ENCODE measurements around the gene MSMB.

MSMB gene

DNA sequence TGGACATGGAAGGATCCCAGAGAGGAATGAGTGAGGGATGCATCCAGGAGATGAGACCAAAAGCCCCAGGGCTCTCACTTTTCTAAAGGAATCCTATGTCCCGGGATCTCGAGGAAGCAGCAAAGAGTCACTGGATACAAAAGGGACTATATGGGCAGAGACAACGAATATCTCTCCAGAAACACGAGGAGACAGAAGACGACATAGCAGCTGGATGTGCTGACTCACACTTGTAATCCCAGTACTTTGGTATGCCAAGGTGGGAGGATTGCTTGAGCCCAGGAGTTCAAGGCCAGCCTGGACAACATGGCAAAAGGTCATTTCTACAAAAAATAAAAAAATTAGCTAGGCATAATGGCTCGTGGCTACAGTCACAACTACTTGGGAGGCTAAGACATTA is 24.7 kb upstream of the MSMB start:
- TF ChIP-seq SPI1 (IDR thresholded peaks at IDR 0.05; ENCODE audit: borderline replicate concordance, low read depth), result no peak
- TF ChIP-seq GABPA (IDR thresholded peaks at IDR 0.05; ENCODE audit: low read depth), result no peak
- no peak for TF ChIP-seq POLR2AphosphoS5 (IDR thresholded peaks at IDR 0.05; ENCODE audit: low read depth)
- TF ChIP-seq, protein P1, sequence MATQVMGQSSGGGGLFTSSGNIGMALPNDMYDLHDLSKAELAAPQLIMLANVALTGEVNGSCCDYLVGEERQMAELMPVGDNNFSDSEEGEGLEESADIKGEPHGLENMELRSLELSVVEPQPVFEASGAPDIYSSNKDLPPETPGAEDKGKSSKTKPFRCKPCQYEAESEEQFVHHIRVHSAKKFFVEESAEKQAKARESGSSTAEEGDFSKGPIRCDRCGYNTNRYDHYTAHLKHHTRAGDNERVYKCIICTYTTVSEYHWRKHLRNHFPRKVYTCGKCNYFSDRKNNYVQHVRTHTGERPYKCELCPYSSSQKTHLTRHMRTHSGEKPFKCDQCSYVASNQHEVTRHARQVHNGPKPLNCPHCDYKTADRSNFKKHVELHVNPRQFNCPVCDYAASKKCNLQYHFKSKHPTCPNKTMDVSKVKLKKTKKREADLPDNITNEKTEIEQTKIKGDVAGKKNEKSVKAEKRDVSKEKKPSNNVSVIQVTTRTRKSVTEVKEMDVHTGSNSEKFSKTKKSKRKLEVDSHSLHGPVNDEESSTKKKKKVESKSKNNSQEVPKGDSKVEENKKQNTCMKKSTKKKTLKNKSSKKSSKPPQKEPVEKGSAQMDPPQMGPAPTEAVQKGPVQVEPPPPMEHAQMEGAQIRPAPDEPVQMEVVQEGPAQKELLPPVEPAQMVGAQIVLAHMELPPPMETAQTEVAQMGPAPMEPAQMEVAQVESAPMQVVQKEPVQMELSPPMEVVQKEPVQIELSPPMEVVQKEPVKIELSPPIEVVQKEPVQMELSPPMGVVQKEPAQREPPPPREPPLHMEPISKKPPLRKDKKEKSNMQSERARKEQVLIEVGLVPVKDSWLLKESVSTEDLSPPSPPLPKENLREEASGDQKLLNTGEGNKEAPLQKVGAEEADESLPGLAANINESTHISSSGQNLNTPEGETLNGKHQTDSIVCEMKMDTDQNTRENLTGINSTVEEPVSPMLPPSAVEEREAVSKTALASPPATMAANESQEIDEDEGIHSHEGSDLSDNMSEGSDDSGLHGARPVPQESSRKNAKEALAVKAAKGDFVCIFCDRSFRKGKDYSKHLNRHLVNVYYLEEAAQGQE (IDR thresholded peaks at IDR 0.05; ENCODE audit: insufficient replicate concordance, low read depth), result no peak
- TF ChIP-seq, protein P2, sequence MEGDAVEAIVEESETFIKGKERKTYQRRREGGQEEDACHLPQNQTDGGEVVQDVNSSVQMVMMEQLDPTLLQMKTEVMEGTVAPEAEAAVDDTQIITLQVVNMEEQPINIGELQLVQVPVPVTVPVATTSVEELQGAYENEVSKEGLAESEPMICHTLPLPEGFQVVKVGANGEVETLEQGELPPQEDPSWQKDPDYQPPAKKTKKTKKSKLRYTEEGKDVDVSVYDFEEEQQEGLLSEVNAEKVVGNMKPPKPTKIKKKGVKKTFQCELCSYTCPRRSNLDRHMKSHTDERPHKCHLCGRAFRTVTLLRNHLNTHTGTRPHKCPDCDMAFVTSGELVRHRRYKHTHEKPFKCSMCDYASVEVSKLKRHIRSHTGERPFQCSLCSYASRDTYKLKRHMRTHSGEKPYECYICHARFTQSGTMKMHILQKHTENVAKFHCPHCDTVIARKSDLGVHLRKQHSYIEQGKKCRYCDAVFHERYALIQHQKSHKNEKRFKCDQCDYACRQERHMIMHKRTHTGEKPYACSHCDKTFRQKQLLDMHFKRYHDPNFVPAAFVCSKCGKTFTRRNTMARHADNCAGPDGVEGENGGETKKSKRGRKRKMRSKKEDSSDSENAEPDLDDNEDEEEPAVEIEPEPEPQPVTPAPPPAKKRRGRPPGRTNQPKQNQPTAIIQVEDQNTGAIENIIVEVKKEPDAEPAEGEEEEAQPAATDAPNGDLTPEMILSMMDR (IDR thresholded peaks at IDR 0.05; ENCODE audit: insufficient read depth, low read length), result no peak
- DNase-seq (ENCODE audit: low read depth in 1 of 2, low spot score in 1 of 2), result no peak

DNA sequence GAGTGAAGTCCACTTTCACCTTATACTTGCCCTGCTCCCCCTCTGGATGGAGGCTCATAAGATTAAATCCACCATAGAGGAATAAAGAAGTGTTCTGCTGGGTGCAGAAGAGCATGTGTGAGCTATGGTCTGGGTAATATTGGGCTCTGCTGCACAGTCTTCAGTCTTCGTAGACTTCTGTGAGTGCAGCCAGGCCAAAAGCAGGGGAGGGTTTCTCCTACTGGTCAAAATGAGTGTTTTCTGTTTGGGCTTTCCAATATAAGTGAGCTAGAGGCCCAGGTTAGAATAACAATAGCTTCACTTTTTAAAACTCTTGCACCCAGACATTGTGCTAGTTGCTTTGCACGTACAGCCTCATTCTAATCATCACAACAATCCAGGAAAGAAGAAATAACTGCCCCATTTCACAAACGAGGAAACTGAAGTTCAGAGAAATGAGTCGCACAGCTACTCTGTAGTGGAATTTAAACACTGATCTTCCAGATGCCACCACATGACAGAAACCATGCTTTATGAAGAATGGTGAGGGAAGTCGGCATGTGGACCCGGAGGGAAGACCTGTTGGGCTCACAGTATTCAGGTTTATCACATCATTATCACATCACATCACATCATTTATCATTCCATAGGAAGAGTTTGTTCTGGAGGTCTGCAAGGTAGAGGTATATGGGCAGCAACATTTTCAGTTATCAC is 23.8 kb upstream of the MSMB start:
- DNase-seq (ENCODE audit: low read depth in 1 of 2, low spot score in 1 of 2), result peak in 1 of 2 experiments; percentile 14
- TF ChIP-seq SPI1 (IDR thresholded peaks at IDR 0.05; ENCODE audit: borderline replicate concordance, low read depth) (no peak), GABPA (IDR thresholded peaks at IDR 0.05; ENCODE audit: low read depth) (no peak), POLR2AphosphoS5 (IDR thresholded peaks at IDR 0.05; ENCODE audit: low read depth) (no peak)
- TF ChIP-seq, protein P2 (IDR thresholded peaks at IDR 0.05; ENCODE audit: insufficient read depth, low read length), result no peak
- TF ChIP-seq, protein P1 (IDR thresholded peaks at IDR 0.05; ENCODE audit: insufficient replicate concordance, low read depth), result no peak
- Histone ChIP-seq H3K4me3 (replicated peaks; ENCODE audit: insufficient read depth, low read length) (no peak overlapping the region), H3K27me3 (ENCODE audit: insufficient read depth, poor library complexity, severe bottlenecking) (no peaks in the 10 kb centered on the region), H3K27ac (replicated peaks) (peak overlapping the region; percentile 53)

More for the DNA sequence above, 24.7 kb upstream of the MSMB start:
- H3K27ac ChIP-seq (replicated peaks), result peak overlapping the region; percentile 53
- no peaks in the 10 kb centered on the region for H3K27me3 ChIP-seq (ENCODE audit: insufficient read depth, poor library complexity, severe bottlenecking)
- H3K4me3 ChIP-seq (replicated peaks; ENCODE audit: insufficient read depth, low read length), result no peak overlapping the region

DNA sequence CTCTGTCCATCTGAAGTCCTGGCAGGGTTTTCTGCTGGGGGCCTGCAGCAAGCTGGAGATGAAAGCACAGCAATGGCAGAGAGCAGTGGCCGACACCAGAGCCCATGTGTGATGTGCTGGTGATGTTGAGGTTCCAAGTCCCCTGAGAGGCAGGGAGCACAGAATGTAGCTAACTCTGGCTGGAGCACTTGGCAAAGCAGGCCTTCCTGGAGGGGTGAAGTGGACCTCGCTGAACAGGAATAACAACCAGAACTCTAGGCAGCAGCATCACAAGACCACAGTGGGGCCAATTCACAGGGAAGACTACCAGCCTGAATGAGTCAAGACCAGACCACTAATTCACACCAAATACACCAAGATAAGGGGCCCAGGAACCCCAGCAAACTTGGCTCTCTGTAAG is 22.8 kb upstream of the MSMB start:
- Histone ChIP-seq H3K4me3 (replicated peaks; ENCODE audit: insufficient read depth, low read length) (no peak overlapping the region), H3K27me3 (ENCODE audit: insufficient read depth, poor library complexity, severe bottlenecking) (no peaks in the 10 kb centered on the region), H3K27ac (replicated peaks) (no peak overlapping the region)
- TF ChIP-seq POLR2AphosphoS5 (IDR thresholded peaks at IDR 0.05; ENCODE audit: low read depth) (no peak), GABPA (IDR thresholded peaks at IDR 0.05; ENCODE audit: low read depth) (no peak), SPI1 (IDR thresholded peaks at IDR 0.05; ENCODE audit: borderline replicate concordance, low read depth) (no peak)
- TF ChIP-seq, protein P2 (IDR thresholded peaks at IDR 0.05; ENCODE audit: insufficient read depth, low read length), result no peak
- no peak for DNase-seq (ENCODE audit: low read depth in 1 of 2, low spot score in 1 of 2)
